WERI-Rb-1 (cell line): ENCODE data around the gene OSBPL10.

Experiments
- DNase-seq: peaks from one replicate; pipeline ENCODE4 v3.0.0-alpha.2; 2020
- H3K27ac ChIP-seq: fragments of 250-450 bp; sonication (Bioruptor Pico); 2 replicates; pipeline ENCODE4 v1.5.1; 2020; ENCODE audit warnings: mild to moderate bottlenecking, moderate library complexity
- H3K27me3 ChIP-seq: fragments of 250-450 bp; sonication (Bioruptor Pico); 2 replicates; pipeline ENCODE4 v1.5.1; 2021; ENCODE audit warnings: mild to moderate bottlenecking, low read depth, moderate library complexity; ENCODE audit not compliant: insufficient read depth, severe bottlenecking
- H3K36me3 ChIP-seq: fragments of 250-450 bp; sonication (Bioruptor Pico); 2 replicates; pipeline ENCODE4 v1.5.1; 2020; ENCODE audit warnings: mild to moderate bottlenecking, moderate library complexity
- H3K4me3 ChIP-seq: 2 replicates; pipeline ENCODE4 v1.5.1; 2011; ENCODE audit warnings: low read depth, mild to moderate bottlenecking, control low read depth, low read length
- H3K9me3 ChIP-seq: fragments of 250-450 bp; sonication (Bioruptor Pico); 2 replicates; pipeline ENCODE4 v1.5.1; 2021; ENCODE audit warnings: mild to moderate bottlenecking, moderate library complexity; ENCODE audit not compliant: severe bottlenecking
- CTCF ChIP-seq: IDR thresholded peaks from 2 replicates; pipeline ENCODE4 v1.5.1; 2011; ENCODE audit warnings: low read depth, mild to moderate bottlenecking, control low read depth, inconsistent platforms, low read length

The OSBPL10 gene

GRCh38 chr3:31926543-31926942 lies 54.5 kb downstream of the OSBPL10 start:
- TF ChIP-seq CTCF = no peak
- Histone ChIP-seq H3K27me3 (no peaks in the 10 kb centered on the region), H3K36me3 (no peaks in the 10 kb centered on the region), H3K4me3 (no peak overlapping the region), H3K9me3 (no peaks in the 10 kb centered on the region), H3K27ac (no peak overlapping the region)
- no peak for DNase-seq

GRCh38 chr3:31925271-31925630 lies 55.8 kb downstream of the OSBPL10 start:
- no peaks in the 10 kb centered on the region for H3K27me3 ChIP-seq
- TF ChIP-seq CTCF = no peak
- DNase-seq = no peak
- H3K9me3 ChIP-seq = no peaks in the 10 kb centered on the region
- H3K36me3 ChIP-seq = no peaks in the 10 kb centered on the region
- no peak overlapping the region for H3K27ac ChIP-seq
- H3K4me3 ChIP-seq = no peak overlapping the region

GRCh38 chr3:31924610-31925270 lies 56.3 kb downstream of the OSBPL10 start:
- Histone ChIP-seq H3K36me3 (no peaks in the 10 kb centered on the region), H3K27ac (no peak overlapping the region), H3K9me3 (peaks cover 3% of the 10 kb centered on the region), H3K4me3 (no peak overlapping the region), H3K27me3 (no peaks in the 10 kb centered on the region)
- no peak for DNase-seq
- TF ChIP-seq CTCF = no peak

GRCh38 chr3:31922962-31923361 lies 58.1 kb downstream of the OSBPL10 start:
- no peak for TF ChIP-seq CTCF
- DNase-seq = no peak
- Histone ChIP-seq H3K27ac (no peak overlapping the region), H3K4me3 (no peak overlapping the region), H3K9me3 (peaks cover 3% of the 10 kb centered on the region), H3K27me3 (no peaks in the 10 kb centered on the region), H3K36me3 (no peaks in the 10 kb centered on the region)

GRCh38 chr3:31921837-31922236 lies 59.2 kb downstream of the OSBPL10 start:
- TF ChIP-seq CTCF = no peak
- DNase-seq = no peak
- Histone ChIP-seq H3K4me3 (no peak overlapping the region), H3K27me3 (no peaks in the 10 kb centered on the region), H3K36me3 (no peaks in the 10 kb centered on the region), H3K9me3 (peaks cover 3% of the 10 kb centered on the region), H3K27ac (no peak overlapping the region)

GRCh38 chr3:31920310-31920709 lies 60.8 kb downstream of the OSBPL10 start:
- peaks cover 3% of the 10 kb centered on the region for H3K9me3 ChIP-seq
- TF ChIP-seq CTCF = no peak
- no peak for DNase-seq
- no peak overlapping the region for H3K27ac ChIP-seq
- no peaks in the 10 kb centered on the region for H3K36me3 ChIP-seq
- H3K27me3 ChIP-seq = no peaks in the 10 kb centered on the region
- no peak overlapping the region for H3K4me3 ChIP-seq
